H9 (cell line): ENCODE data around the gene ZBED5. TPM values are rescaled to one million over a fixed set of nuclear protein-coding genes. Genes with fewer than 3 reads are reported as not detected.
"Not testable (repeated sequence)": the region's sequence is repeated elsewhere in the genome, so short reads cannot be mapped to it uniquely, and the experiment has no call there.

Experiments
- DNase-seq: peaks from one replicate; pipeline ENCODE4 v3.0.0-alpha.2; 2017
- H2AFZ ChIP-seq: one replicate; pipeline ENCODE4 v1.6.1; 2013; ENCODE audit warnings: mild to moderate bottlenecking, low read length, control low read depth, moderate library complexity
- H2AK5ac ChIP-seq: 2 replicates; pipeline ENCODE4 v1.6.1; 2013; ENCODE audit warnings: low read length, control low read depth, mixed read lengths; ENCODE audit not compliant: insufficient read length
- H2BK120ac ChIP-seq: one replicate; pipeline ENCODE4 v1.6.1; 2013; ENCODE audit warnings: low read depth, mild to moderate bottlenecking, low read length, control low read depth, inconsistent platforms; ENCODE audit not compliant: poor library complexity, severe bottlenecking
- H2BK12ac ChIP-seq: 2 replicates; pipeline ENCODE4 v1.6.1; 2013; ENCODE audit warnings: low read length, control low read depth, mixed read lengths, low read depth; ENCODE audit not compliant: insufficient read length
- H2BK15ac ChIP-seq: 2 replicates; pipeline ENCODE4 v1.6.1; 2013; ENCODE audit warnings: low read depth, low read length, control low read depth
- H2BK20ac ChIP-seq: one replicate; pipeline ENCODE4 v1.6.1; 2013; ENCODE audit warnings: low read depth, mild to moderate bottlenecking, low read length, control low read depth, inconsistent platforms; ENCODE audit not compliant: poor library complexity, severe bottlenecking
- H2BK5ac ChIP-seq: 2 replicates; pipeline ENCODE4 v1.6.1; 2013; ENCODE audit warnings: low read length, control low read depth, mixed read lengths; ENCODE audit not compliant: insufficient read length
- H3K14ac ChIP-seq: 2 replicates; pipeline ENCODE4 v1.6.1; 2013; ENCODE audit warnings: low read length, control low read depth; ENCODE audit not compliant: insufficient read depth
- H3K18ac ChIP-seq: 2 replicates; pipeline ENCODE4 v1.6.1; 2013; ENCODE audit warnings: low read depth, mild to moderate bottlenecking, mixed read lengths, low read length, control low read depth; ENCODE audit not compliant: insufficient read length
- H3K23ac ChIP-seq: 2 replicates; pipeline ENCODE4 v1.6.1; 2013; ENCODE audit warnings: low read length, control low read depth, mixed read lengths, low read depth; ENCODE audit not compliant: insufficient read length
- H3K23me2 ChIP-seq: 2 replicates; pipeline ENCODE4 v1.6.1; 2013; ENCODE audit warnings: low read depth, mild to moderate bottlenecking, mixed read lengths, low read length, control low read depth; ENCODE audit not compliant: insufficient read length, poor library complexity, severe bottlenecking
- H3K27ac ChIP-seq: 2 replicates; pipeline ENCODE4 v1.5.1; 2013; ENCODE audit warnings: low read length, control low read depth, mixed read lengths, low read depth; ENCODE audit not compliant: insufficient read length
- H3K27me3 ChIP-seq: 2 replicates; pipeline ENCODE4 v1.6.1; 2013; ENCODE audit warnings: low read length, control low read depth, inconsistent platforms; ENCODE audit not compliant: insufficient read depth
- H3K4ac ChIP-seq: 2 replicates; pipeline ENCODE4 v1.6.1; 2013; ENCODE audit warnings: low read depth, mild to moderate bottlenecking, control low read depth, inconsistent platforms, low read length, moderate library complexity
- H3K4me1 ChIP-seq: 2 replicates; pipeline ENCODE4 v1.6.1; 2013; ENCODE audit warnings: low read length, control low read depth, inconsistent platforms; ENCODE audit not compliant: insufficient read depth
- H3K4me2 ChIP-seq: 2 replicates; pipeline ENCODE4 v1.6.1; 2013; ENCODE audit warnings: low read length, control low read depth, mixed read lengths; ENCODE audit not compliant: insufficient read length, insufficient read depth
- H3K56ac ChIP-seq: 2 replicates; pipeline ENCODE4 v1.6.1; 2013; ENCODE audit warnings: low read depth, mild to moderate bottlenecking, mixed read lengths, low read length, control low read depth; ENCODE audit not compliant: insufficient read length
- H3K79me1 ChIP-seq: 2 replicates; pipeline ENCODE4 v1.6.1; 2013; ENCODE audit warnings: low read depth, mild to moderate bottlenecking, moderate library complexity, low read length, control low read depth, inconsistent platforms; ENCODE audit not compliant: insufficient read depth, poor library complexity, severe bottlenecking
- H3K79me2 ChIP-seq: 2 replicates; pipeline ENCODE4 v1.6.1; 2013; ENCODE audit warnings: low read length, control low read depth, inconsistent platforms; ENCODE audit not compliant: insufficient read depth
- H3K9ac ChIP-seq: 2 replicates; pipeline ENCODE4 v1.6.1; 2013; ENCODE audit warnings: low read length, control low read depth, mixed read lengths; ENCODE audit not compliant: insufficient read length; ENCODE audit errors: extremely low read depth
- H3K9me3 ChIP-seq: one replicate; pipeline ENCODE4 v1.6.1; 2013; ENCODE audit warnings: low read depth, low read length, inconsistent platforms; ENCODE audit not compliant: control insufficient read depth
- H3T11ph ChIP-seq: one replicate; pipeline ENCODE4 v1.6.1; 2013; ENCODE audit warnings: mild to moderate bottlenecking, low read length, control low read depth, inconsistent platforms
- H4K20me1 ChIP-seq: one replicate; pipeline ENCODE4 v1.6.1; 2013; ENCODE audit not compliant: control insufficient read depth, insufficient read length, insufficient read depth
- H4K5ac ChIP-seq: 2 replicates; pipeline ENCODE4 v1.6.1; 2013; ENCODE audit warnings: low read depth, mild to moderate bottlenecking, mixed read lengths, low read length, control low read depth; ENCODE audit not compliant: insufficient read length
- H4K8ac ChIP-seq: replicated peaks from 2 replicates; pipeline ENCODE4 v1.6.1; 2013; ENCODE audit warnings: low read length, control low read depth, mixed read lengths, low read depth; ENCODE audit not compliant: insufficient read length
- H4K91ac ChIP-seq: 2 replicates; pipeline ENCODE4 v1.6.1; 2013; ENCODE audit warnings: low read depth, mild to moderate bottlenecking, moderate library complexity, mixed read lengths, low read length, control low read depth; ENCODE audit not compliant: insufficient read length
- H3K27ac Mint-ChIP-seq, 3 experiments: 2 replicates in 2 of 3; 3 replicates in 1 of 3; pipeline ENCODE4 v1.8.0; 2020 to 2021; ENCODE audit warnings: mixed read lengths in 3 of 3, mild to moderate bottlenecking in 1 of 3, moderate library complexity in 1 of 3
- H3K27me3 Mint-ChIP-seq: 2 replicates; pipeline ENCODE4 v1.8.0; 2021; ENCODE audit warnings: low read depth, mild to moderate bottlenecking, moderate library complexity, mixed read lengths
- H3K36me3 Mint-ChIP-seq, 3 experiments: 2 replicates in 2 of 3; 3 replicates in 1 of 3; pipeline ENCODE4 v1.8.0; 2020 to 2021; ENCODE audit warnings: low read depth in 3 of 3, mixed read lengths in 3 of 3; ENCODE audit not compliant: insufficient read depth in 1 of 3
- H3K4me1 Mint-ChIP-seq, 2 experiments: 2 replicates each; pipeline ENCODE4 v1.8.0; 2020; ENCODE audit warnings: mixed read lengths in 2 of 2
- H3K4me3 Mint-ChIP-seq, 2 experiments: 2 replicates in 1 of 2; 3 replicates in 1 of 2; pipeline ENCODE4 v1.8.0; 2020 to 2021; ENCODE audit warnings: mild to moderate bottlenecking in 2 of 2, mixed read lengths in 2 of 2, moderate library complexity in 1 of 2
- H3K9me3 Mint-ChIP-seq, 2 experiments: 2 replicates in 1 of 2; 3 replicates in 1 of 2; pipeline ENCODE4 v1.8.0; 2020; ENCODE audit warnings: mild to moderate bottlenecking in 2 of 2, mixed read lengths in 2 of 2, moderate library complexity in 1 of 2
- CTCF ChIP-seq: fragments of 200-600 bp; sonication (generic); conservative IDR thresholded peaks from 3 replicates; pipeline ENCODE4 v1.8.0; 2021; ENCODE audit warnings: antibody characterized with exemption, mild to moderate bottlenecking
- WGBS: extraction: QIAGEN DNeasy Blood & Tissue Kit; methylation state at CpG from one replicate; pipeline ENCODE4 v1.1.7; 2013; ENCODE audit warnings: missing lambda C conversion rate, low lambda C conversion rate, mixed read lengths; ENCODE audit not compliant: insufficient read length; ENCODE audit errors: extremely low coverage; 5-methylcytosine and 5-hydroxymethylcytosine counted together
- total RNA-seq: library from RNA; stranded (reverse); gene quantifications from 2 replicates; pipeline ENCODE4 v1.2.1, GENCODE V29; 2021

Gene ZBED5
- total RNA-seq, 1 experiment from 2014 or later, result 65.8 TPM

DNA sequence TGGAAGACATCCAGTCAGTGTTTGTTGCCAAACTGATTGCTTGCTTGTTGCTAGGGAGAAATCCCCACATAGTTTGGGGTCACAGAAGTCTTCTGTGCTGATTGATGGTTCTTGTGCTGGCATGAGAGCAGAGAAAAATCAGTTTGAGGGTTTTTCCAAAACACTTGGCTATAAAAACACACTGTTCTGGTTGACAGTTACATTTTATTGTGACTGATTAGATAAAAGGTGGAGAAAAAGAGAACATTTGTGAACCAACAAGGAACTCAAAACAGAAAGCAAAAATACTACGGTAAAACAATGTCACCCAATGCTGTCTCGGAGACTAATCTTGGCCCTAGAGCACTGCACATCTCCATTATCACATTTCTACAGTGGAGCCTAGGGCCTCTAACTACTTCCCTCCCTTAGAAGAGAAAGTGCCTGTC is 34.7 kb downstream of the ZBED5 start:
- Histone ChIP-seq H4K8ac (no peak overlapping the region), H3K4ac (no peak overlapping the region), H3K18ac (no peak overlapping the region), H3K27ac (no peak overlapping the region), H2BK120ac (no peak overlapping the region), H3K23ac (no peak overlapping the region), H3K23me2 (no peaks in the 10 kb centered on the region), H3K56ac (no peak overlapping the region), H2BK12ac (no peak overlapping the region), H4K20me1 (no peaks in the 10 kb centered on the region), H3K27me3 (no peaks in the 10 kb centered on the region), H3K79me1 (no peaks in the 10 kb centered on the region), H3K14ac (no peak overlapping the region), H2BK20ac (no peak overlapping the region), H4K91ac (no peak overlapping the region), H2AFZ (no peak overlapping the region), H4K5ac (no peak overlapping the region), H3K79me2 (no peaks in the 10 kb centered on the region), H2BK15ac (no peak overlapping the region), H3K9ac (no peak overlapping the region), H3K4me1 (no peaks in the 10 kb centered on the region), H2AK5ac (no peak overlapping the region), H2BK5ac (no peak overlapping the region), H3K9me3 (no peaks in the 10 kb centered on the region), H3K4me2 (no peak overlapping the region), H3T11ph (no peak overlapping the region)
- Mint-ChIP-seq H3K36me3 (no peaks in the 10 kb centered on the region), H3K27me3 (no peaks in the 10 kb centered on the region), H3K4me1 (no peaks in the 10 kb centered on the region), H3K4me3 (no peak overlapping the region), H3K9me3 (no peaks in the 10 kb centered on the region), H3K27ac (no peak overlapping the region)
- WGBS, result no CpG with 5 or more reads among the region's 2 CpGs
- DNase-seq, result no peak
- no peak for TF ChIP-seq CTCF

- not testable (repeated sequence) for H3K4me3 Mint-ChIP-seq, DNase-seq, H2AK5ac ChIP-seq, H3K79me2 ChIP-seq, H3K27me3 ChIP-seq, H4K91ac ChIP-seq, H3K27ac Mint-ChIP-seq, H4K8ac ChIP-seq, H3K14ac ChIP-seq, H3K27me3 Mint-ChIP-seq, H3K23me2 ChIP-seq, H2BK12ac ChIP-seq, H3K23ac ChIP-seq, H3K27ac ChIP-seq, H3T11ph ChIP-seq, H2BK5ac ChIP-seq, H2AFZ ChIP-seq, H3K4me1 Mint-ChIP-seq, H4K5ac ChIP-seq, H2BK120ac ChIP-seq, H3K56ac ChIP-seq, H3K36me3 Mint-ChIP-seq, H2BK15ac ChIP-seq, H3K9ac ChIP-seq, H4K20me1 ChIP-seq, H3K9me3 Mint-ChIP-seq, H3K9me3 ChIP-seq, H3K4me1 ChIP-seq, H3K4ac ChIP-seq, H3K18ac ChIP-seq, H3K4me2 ChIP-seq, H2BK20ac ChIP-seq, H3K79me1 ChIP-seq
- no CpG with 5 or more reads among the region's 3 CpGs for WGBS
Observed at GRCh38 chr11:10822491-10822890, 35.4 kb downstream of the ZBED5 start.
